GM21360 (cell line): Measurements from ENCODE around the gene PAM.

Experiments used
- ATAC-seq: cut with Tn5 transposase; IDR thresholded peaks from one replicate; pipeline ENCODE4 v1.9.1; 2021; ENCODE audit warnings: mild to moderate bottlenecking, moderate library complexity; ENCODE audit not compliant: unreplicated experiment

The PAM gene

GRCh38 chr5:102807878-102808502 lies 52.9 kb downstream of the PAM start:
- no peak for ATAC-seq

GRCh38 chr5:102809033-102809432 lies 53.9 kb downstream of the PAM start:
- ATAC-seq = no peak

GRCh38 chr5:102811972-102812371 lies 56.9 kb downstream of the PAM start:
- no peak for ATAC-seq

GRCh38 chr5:102813740-102814139 lies 58.6 kb downstream of the PAM start:
- no peak for ATAC-seq

- no peak for ATAC-seq
Measured at GRCh38 chr5:102815084-102815483, 60.0 kb downstream of the PAM start.

GRCh38 chr5:102815540-102816332 lies 60.6 kb downstream of the PAM start:
- no peak for ATAC-seq

- ATAC-seq = no peak
Measured at GRCh38 chr5:102818345-102818744, 63.2 kb downstream of the PAM start.

GRCh38 chr5:102818934-102819333 lies 63.8 kb downstream of the PAM start:
- no peak for ATAC-seq

- ATAC-seq = no peak
Measured at GRCh38 chr5:102819634-102820033, 64.5 kb downstream of the PAM start.

- ATAC-seq = no peak
Measured at GRCh38 chr5:102823441-102823874, 68.4 kb downstream of the PAM start.

GRCh38 chr5:102826629-102827028 lies 71.5 kb downstream of the PAM start:
- ATAC-seq = no peak

GRCh38 chr5:102830241-102830640 lies 75.1 kb downstream of the PAM start:
- ATAC-seq = no peak

- ATAC-seq = no peak
Measured at GRCh38 chr5:102832445-102832844, 77.3 kb downstream of the PAM start.

GRCh38 chr5:102833146-102833545 lies 78.0 kb downstream of the PAM start:
- ATAC-seq = no peak

- ATAC-seq = no peak
Measured at GRCh38 chr5:102834438-102834964, 79.4 kb downstream of the PAM start.

GRCh38 chr5:102835717-102836116 lies 80.6 kb downstream of the PAM start:
- no peak for ATAC-seq

GRCh38 chr5:102841021-102841420 lies 85.9 kb downstream of the PAM start:
- no peak for ATAC-seq

- ATAC-seq = no peak
Measured at GRCh38 chr5:102843997-102844396, 88.9 kb downstream of the PAM start.

GRCh38 chr5:102845041-102845440 lies 89.9 kb downstream of the PAM start:
- ATAC-seq = no peak

GRCh38 chr5:102850503-102850902 lies 95.4 kb downstream of the PAM start:
- ATAC-seq = no peak

- ATAC-seq = no peak
Measured at GRCh38 chr5:102853680-102854079, 98.6 kb downstream of the PAM start.

GRCh38 chr5:102855681-102856388 lies 100.7 kb downstream of the PAM start:
- no peak for ATAC-seq
